ENCODE results near the gene TBC1D32.
"Not testable (repeated sequence)": the region's sequence is repeated elsewhere in the genome, so short reads cannot be mapped to it uniquely, and the experiment has no call there.

TBC1D32 gene

DNA sequence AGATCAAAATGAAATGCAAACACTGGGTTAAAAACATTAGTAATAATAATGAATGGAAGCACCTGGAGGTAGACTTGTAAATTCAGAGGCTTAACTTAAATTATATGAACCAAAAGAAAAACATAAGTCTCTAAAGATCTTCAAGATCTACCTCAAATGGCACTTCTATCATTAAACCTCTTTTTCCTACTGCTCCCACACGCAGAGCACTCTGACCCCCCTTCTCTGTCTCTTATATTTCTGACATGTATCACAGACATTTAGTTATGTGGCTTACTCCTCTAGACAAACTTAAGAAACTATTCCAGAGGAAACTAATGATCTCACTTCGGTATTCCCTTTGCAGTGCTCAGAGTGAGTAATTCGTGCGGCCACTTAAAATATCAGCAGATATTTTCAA, 1.1 kb downstream of the TBC1D32 start:
- no peak for DNase-seq (ENCODE audit: low spot score)

DNA sequence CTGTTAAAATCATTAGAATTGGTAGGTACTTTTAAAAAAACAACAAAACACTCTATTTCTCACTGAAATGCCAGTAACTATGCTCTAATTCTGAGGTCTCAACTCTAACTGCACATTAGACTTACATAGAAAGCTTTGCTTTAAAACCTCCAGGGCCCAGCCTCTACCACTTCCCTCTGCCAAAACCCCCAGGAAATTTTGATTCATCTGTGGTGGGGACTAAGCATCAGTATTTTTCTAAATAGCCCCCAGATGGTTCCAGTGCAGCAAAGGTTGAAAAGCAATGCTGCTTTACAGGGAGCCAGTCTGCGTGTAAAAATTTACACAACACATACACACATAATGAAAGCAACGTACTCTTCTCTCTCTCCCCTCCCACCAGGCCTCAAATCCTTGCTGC, 3.8 kb downstream of the TBC1D32 start:
- DNase-seq (ENCODE audit: low spot score), result no peak

- no peak for DNase-seq (ENCODE audit: low spot score)
These were observed 13.0 kb downstream of the TBC1D32 start for GRCh38 chr6:121321282-121321681.

DNA sequence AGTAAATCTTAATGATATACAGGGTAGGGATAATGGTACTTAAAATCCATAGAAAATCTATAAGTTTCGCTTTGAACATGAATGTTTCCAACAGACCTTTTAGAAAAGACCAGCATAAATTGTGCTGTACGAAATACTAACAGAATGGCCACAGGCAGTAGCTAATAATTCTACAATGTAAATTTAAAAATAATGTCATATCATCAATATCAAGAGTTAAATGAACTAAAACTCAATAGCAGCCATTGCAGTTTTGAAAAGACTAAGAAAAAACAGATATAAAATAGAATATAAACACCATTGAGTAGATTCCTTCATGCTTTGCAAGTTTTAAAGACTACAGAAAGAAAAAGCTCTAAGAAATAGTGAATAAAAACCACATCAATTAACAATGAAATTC, 14.7 kb downstream of the TBC1D32 start:
- no peak for DNase-seq (ENCODE audit: low spot score)

DNA sequence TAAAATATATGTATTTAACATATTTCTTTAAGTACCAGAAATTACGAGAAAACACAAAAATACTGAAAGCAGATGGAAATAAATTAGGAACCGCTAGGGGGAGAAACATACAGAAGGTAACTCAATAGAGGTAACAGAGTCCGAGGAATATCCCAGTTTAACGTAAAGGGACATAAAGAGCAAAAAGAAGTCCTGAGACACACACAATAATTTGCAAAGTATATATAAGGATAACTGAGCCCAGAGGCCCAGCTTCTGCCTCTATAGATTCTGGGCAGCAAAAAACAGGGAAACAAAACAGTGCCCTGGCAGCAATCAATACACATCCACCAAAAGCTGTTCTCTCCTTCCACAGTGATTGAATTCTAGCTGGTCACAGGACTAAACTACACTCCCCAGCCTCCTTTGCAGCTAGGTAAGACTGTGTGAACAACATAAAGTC, 15.1 kb downstream of the TBC1D32 start:
- peak; percentile 50 for DNase-seq (ENCODE audit: low spot score)

DNA sequence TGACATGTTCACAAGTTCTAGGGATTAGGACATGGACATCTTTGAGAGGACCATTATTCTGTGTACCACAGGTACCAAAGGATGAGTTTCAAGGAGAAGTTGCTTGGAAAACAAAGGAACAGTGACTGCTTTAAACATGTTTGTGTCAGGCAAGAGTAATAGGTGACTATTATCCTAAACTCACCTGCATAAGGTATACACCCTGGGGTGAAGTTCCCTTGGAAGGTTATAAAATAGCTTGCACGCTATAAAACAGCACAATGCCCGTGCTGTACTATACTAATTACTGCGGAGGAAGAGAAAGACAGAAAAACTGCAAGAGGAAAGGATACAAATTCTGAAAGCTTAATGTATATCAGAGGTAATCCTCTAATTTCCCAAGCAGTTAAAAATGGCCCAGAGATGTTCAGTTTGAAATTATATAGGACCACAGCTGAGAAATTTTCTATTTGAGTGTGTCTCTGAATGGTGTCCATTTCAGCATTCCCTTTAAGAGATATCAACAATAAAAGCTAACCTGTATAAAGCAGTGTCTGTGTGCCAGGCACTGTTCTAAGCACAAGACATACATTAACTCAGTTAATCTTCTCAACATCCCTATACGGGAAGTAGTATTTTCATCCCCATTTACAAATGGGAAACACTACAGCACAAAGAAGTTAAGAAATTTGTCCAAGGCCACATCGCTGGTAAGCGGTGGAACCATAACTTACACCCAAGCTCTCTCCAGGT, 19.7 kb downstream of the TBC1D32 start:
- no peak for DNase-seq (ENCODE audit: low spot score)

GRCh38 chr6:121311814-121312213, 22.5 kb downstream of the TBC1D32 start:
- DNase-seq (ENCODE audit: low spot score), result not testable (repeated sequence)

GRCh38 chr6:121310495-121310894, 23.8 kb downstream of the TBC1D32 start:
- DNase-seq (ENCODE audit: low spot score), result no peak

- DNase-seq (ENCODE audit: low spot score), result no peak
These were observed 24.4 kb downstream of the TBC1D32 start for GRCh38 chr6:121309768-121310469.

- peak; percentile 55 for DNase-seq (ENCODE audit: low spot score)
These were observed 28.2 kb downstream of the TBC1D32 start for GRCh38 chr6:121305957-121306607.

DNA sequence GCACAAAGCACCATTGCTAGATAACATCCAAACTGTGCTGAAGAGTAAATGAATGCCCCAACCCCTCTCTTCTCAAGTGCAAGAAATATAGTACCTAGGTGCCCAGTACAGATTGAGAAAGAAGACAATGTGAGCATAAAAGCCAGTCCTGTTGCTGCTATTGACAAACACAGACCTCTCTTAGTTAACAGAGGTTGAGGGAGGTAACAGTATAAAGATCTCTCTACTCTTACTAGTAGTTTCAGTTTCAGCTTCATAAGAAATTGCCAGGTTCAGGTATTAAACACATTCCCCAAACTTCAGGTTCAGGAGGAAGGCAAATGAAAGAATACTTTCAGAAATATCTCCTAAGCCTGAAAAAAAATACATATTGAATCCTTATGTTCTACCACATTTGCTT, 31.4 kb downstream of the TBC1D32 start:
- DNase-seq (ENCODE audit: low spot score), result no peak

DNA sequence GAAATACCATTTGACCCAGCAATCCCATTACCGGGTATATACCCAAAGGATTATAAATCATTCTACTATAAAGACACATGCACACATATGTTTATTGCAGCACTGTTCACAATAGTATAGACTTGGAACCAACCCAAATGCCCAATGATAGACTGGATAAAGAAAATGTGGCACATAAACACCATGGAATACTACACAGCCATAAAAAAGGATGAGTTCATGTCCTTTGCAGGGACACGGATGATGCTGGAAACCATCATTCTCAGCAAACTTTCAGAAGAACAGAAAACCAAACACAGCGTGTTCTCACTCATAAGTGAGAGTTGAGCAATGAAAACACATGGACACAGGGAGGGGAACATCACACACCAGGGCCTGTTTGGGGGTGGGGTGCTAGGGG, 33.1 kb downstream of the TBC1D32 start:
- not testable (repeated sequence) for DNase-seq (ENCODE audit: low spot score)

GRCh38 chr6:121297694-121298093, 36.6 kb downstream of the TBC1D32 start:
- no peak for DNase-seq (ENCODE audit: low spot score)

GRCh38 chr6:121285041-121285440, 49.2 kb downstream of the TBC1D32 start:
- DNase-seq (ENCODE audit: low spot score), result no peak

- no peak for DNase-seq (ENCODE audit: low spot score)
These were observed 59.5 kb downstream of the TBC1D32 start for GRCh38 chr6:121274666-121275295.

DNA sequence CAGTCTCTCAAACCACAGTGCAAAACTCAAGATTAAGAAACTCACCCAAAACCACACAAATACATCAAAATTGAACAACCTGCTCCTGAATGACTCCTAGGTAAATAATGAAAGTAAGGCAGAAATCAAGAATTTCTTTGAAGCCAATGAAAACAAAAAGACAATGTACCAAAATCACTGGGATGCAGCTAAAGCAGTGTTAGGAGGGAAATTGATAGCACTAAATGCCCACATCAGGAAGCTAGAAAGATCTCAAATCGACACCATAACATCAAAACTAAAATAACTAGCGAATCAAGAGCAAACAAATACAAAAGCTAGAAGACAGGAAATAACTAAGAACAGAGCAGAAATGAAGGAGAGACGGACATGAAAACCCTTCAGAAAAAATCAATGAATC, 70.5 kb downstream of the TBC1D32 start:
- no peak for DNase-seq (ENCODE audit: low spot score)

DNA sequence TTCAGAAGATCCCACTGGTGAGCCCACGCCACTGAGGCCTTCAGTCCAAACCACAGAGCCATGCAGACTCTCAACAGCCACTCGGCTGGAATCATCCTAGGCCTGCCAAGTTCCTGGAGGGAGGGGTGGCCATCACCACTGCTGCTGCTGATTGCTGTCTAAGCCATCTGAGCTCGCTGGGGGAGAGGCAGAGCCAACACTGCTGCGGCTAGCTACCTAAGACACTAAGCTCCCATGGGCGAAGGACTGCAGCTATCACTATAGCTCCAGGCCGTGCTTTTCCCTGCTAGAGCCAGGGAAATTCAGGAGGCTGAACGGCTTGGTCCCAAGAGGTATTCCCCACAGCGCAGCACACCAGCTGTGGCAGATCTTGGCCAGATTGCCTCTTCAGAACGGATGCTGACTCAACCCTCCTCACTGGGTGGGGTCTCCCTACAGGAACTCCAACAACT, 73.6 kb downstream of the TBC1D32 start:
- DNase-seq (ENCODE audit: low spot score), result no peak

- no peak for DNase-seq (ENCODE audit: low spot score)
These were observed 86.9 kb downstream of the TBC1D32 start for GRCh38 chr6:121247386-121247785.

GRCh38 chr6:121242386-121242785, 91.9 kb downstream of the TBC1D32 start:
- no peak for DNase-seq (ENCODE audit: low spot score)

DNA sequence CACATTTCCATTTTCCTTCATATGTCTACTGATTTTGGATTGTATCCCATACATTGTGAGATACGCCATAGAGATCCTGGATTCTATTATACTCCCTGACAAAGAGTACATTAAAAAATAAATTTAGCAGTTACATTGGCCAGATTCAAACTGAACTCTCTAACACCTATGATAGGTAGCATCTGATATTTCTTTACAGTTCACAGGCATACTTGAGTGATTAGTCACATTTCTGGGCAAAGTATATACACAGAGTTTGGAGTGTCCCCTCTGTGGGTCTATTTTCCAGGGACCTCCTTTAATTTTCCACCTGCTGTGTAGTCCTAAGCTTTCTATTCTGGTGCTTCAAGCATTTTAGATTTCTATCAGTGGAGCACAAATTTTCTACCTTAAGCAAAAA, 96.4 kb downstream of the TBC1D32 start:
- DNase-seq (ENCODE audit: low spot score), result no peak

DNA sequence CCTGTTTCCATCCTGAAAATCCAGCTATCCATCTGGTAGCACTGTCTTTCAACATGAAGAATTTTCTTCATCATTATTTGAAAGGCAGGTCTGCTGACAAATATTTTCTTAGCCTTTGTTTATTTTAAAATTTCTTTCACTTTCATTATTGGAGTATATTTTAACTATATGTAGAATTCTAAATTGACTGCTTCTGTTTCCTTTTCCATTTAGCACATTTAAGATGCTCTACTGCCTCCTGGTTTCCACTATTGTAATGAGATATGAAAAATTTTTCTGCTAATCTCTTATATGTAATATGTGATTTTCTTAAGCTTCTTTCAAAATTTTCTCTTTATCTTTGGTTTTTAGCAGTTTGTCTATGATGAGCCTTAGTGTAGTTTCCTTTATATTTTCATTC, 97.3 kb downstream of the TBC1D32 start:
- no peak for DNase-seq (ENCODE audit: low spot score)

GRCh38 chr6:121235386-121235785, 98.9 kb downstream of the TBC1D32 start:
- no peak for DNase-seq (ENCODE audit: low spot score)

DNA sequence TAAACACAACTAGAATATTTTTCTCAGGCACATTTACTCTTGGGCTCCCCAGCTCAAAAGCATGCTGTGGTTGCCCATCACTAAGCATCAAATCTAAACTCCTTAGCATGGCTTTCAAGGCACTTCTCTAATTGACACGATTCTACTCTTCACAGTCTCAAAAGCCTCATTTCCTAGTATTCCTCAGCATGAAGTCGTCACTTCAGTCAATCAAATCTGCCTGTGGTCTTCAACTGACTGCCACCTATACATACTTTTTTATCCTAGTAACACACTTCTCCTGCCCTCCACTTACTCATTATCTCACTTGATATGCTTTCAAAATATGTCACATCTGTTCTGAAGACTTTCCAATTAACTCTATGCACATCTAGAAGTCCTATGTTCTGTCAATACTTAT, 110.3 kb downstream of the TBC1D32 start:
- no peak for DNase-seq (ENCODE audit: low spot score)

All from NAMALWA (cell line).